Thoracic aorta (tissue), 2 donors: Measurements from ENCODE around the gene ESYT3. TPM values are rescaled to one million over a fixed set of nuclear protein-coding genes. Genes with fewer than 3 reads are reported as not detected.

Experiments
- ATAC-seq: fragments of 150-250 bp; one replicate; pipeline ENCODE4 v1.8.0; 2017; ENCODE audit warnings: low read depth; ENCODE audit not compliant: insufficient number of reproducible peaks, low FRiP score
- DNase-seq: peaks from one replicate; pipeline ENCODE4 v3.0.0-alpha.2; 2020; ENCODE audit warnings: low spot score
- H3K27ac ChIP-seq, 2 donors: fragments of 200-600 bp; sonication (generic); 1 replicate in 1 of 2; 2 replicates in 1 of 2; pipeline ENCODE4 v1.5.1; 2016; ENCODE audit warnings: mild to moderate bottlenecking in 2 of 2, moderate library complexity in 2 of 2
- H3K27me3 ChIP-seq: fragments of 200-600 bp; sonication (generic); replicated peaks from 2 replicates; pipeline ENCODE4 v1.6.0; 2016; ENCODE audit warnings: mild to moderate bottlenecking; ENCODE audit not compliant: insufficient read depth
- H3K36me3 ChIP-seq: fragments of 200-600 bp; sonication (generic); one replicate; pipeline ENCODE4 v1.5.1; 2016
- H3K4me1 ChIP-seq, 2 donors: fragments of 200-600 bp; sonication (generic); 1 replicate in 1 of 2; 2 replicates in 1 of 2; pipeline versions ENCODE4 v1.5.1 to v1.6.0; 2016; ENCODE audit warnings: low read depth in 2 of 2, mild to moderate bottlenecking in 1 of 2; ENCODE audit not compliant: control insufficient read depth in 1 of 2
- H3K4me3 ChIP-seq: fragments of 200-600 bp; sonication (generic); 2 replicates; pipeline ENCODE4 v1.5.1; 2016; ENCODE audit warnings: mild to moderate bottlenecking
- H3K9me3 ChIP-seq: fragments of 200-600 bp; sonication (generic); 2 replicates; pipeline ENCODE4 v1.5.1; 2016
- total RNA-seq, 2 donors: library from RNA; depleted of rRNA; stranded (reverse); fragments of >200 nt; gene quantifications; one replicate each; pipeline versions ENCODE4 v1.1.0 to v1.2.3, GENCODE V29; 2016
- TF ChIP-seq, protein P1 (sequence below): fragments of 200-600 bp; sonication (generic); IDR thresholded peaks from one replicate; pipeline ENCODE4 v1.5.1; 2019; ENCODE audit warnings: antibody characterized with exemption

Gene ESYT3
- total RNA-seq, 2 donors from 2014 or later = 1.9 to 7.1 TPM

DNA sequence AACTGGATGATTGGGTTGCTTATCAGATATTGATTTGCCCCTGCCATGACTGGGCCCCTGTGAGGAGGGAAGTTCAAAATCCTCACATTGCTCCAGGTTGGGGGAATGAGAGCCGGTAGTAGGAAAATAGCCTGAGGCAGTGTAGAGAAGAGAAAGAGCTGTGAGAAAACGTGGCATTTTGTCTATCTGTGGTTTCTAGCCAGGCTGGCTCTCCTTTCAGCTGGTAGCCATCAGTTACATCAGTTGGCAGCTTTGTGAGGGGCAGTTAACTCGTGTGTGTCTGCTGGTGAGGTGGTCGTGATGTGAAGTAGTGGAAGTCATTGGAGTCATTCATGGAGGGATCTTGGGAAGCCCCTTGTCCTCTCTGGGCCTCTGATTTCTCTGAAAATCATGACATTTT, 5.2 kb downstream of the ESYT3 start:
- peaks cover 9 to 19% of the 10 kb centered on the region in 2 donors for H3K4me1 ChIP-seq
- no peak for ATAC-seq
- no peaks in the 10 kb centered on the region for H3K36me3 ChIP-seq
- no peak overlapping the region for H3K27ac ChIP-seq
- no peaks in the 10 kb centered on the region for H3K9me3 ChIP-seq
- no peaks in the 10 kb centered on the region for H3K27me3 ChIP-seq
- no peak overlapping the region for H3K4me3 ChIP-seq
- no peak for DNase-seq
- TF ChIP-seq, protein P1, sequence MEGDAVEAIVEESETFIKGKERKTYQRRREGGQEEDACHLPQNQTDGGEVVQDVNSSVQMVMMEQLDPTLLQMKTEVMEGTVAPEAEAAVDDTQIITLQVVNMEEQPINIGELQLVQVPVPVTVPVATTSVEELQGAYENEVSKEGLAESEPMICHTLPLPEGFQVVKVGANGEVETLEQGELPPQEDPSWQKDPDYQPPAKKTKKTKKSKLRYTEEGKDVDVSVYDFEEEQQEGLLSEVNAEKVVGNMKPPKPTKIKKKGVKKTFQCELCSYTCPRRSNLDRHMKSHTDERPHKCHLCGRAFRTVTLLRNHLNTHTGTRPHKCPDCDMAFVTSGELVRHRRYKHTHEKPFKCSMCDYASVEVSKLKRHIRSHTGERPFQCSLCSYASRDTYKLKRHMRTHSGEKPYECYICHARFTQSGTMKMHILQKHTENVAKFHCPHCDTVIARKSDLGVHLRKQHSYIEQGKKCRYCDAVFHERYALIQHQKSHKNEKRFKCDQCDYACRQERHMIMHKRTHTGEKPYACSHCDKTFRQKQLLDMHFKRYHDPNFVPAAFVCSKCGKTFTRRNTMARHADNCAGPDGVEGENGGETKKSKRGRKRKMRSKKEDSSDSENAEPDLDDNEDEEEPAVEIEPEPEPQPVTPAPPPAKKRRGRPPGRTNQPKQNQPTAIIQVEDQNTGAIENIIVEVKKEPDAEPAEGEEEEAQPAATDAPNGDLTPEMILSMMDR = no peak

DNA sequence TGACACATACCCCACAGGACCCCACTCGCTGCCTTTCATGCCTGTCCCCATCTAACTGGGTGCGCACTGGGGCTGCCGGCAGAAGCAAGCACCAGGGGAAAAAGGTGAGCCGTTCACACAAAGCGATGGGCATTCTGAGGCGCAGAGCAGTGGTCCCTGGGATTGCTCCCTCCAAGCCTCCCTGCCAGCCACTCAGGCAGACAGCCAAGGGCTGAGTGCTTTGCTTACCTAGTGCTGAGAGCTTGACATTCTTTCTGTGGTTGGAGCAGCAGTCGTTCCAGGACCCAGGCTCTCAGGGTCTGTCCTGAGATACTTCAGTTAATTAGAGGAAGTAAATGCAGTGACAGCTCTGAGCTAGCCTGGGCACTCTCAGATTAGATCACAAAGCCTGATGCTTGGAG, 5.7 kb downstream of the ESYT3 start:
- H3K9me3 ChIP-seq = no peaks in the 10 kb centered on the region
- TF ChIP-seq, protein P1 = no peak
- ATAC-seq (no peak), DNase-seq (no peak)
- no peak overlapping the region for H3K4me3 ChIP-seq
- no peak overlapping the region for H3K27ac ChIP-seq
- H3K27me3 ChIP-seq = no peaks in the 10 kb centered on the region
- H3K4me1 ChIP-seq = peaks cover 4 to 15% of the 10 kb centered on the region in 2 donors
- no peaks in the 10 kb centered on the region for H3K36me3 ChIP-seq

DNA sequence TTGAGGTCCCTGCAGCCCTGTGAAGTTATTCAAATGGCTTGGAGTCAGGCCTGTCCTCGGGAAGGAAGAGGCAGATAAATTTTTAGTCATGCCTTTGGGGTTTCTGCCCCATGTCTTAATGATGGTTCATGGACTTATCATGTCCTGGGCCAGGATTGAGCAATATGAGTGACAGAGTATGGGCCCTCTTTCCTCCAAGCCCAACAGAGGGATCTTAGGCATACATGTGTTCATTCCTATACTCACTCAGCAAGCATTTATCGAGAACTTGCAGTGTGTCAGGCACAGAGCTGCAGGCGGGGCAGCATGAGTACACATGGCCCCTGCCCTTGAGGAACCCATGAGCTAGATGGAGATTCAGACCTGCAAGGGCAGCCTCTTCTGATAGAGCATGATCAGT, 6.2 kb downstream of the ESYT3 start:
- Histone ChIP-seq H3K4me1 (peaks cover 0 to 11% of the 10 kb centered on the region in 2 donors), H3K27ac (no peak overlapping the region), H3K36me3 (no peaks in the 10 kb centered on the region), H3K9me3 (no peaks in the 10 kb centered on the region), H3K27me3 (no peaks in the 10 kb centered on the region), H3K4me3 (no peak overlapping the region)
- ATAC-seq = no peak
- TF ChIP-seq, protein P1 = no peak
- DNase-seq = no peak

DNA sequence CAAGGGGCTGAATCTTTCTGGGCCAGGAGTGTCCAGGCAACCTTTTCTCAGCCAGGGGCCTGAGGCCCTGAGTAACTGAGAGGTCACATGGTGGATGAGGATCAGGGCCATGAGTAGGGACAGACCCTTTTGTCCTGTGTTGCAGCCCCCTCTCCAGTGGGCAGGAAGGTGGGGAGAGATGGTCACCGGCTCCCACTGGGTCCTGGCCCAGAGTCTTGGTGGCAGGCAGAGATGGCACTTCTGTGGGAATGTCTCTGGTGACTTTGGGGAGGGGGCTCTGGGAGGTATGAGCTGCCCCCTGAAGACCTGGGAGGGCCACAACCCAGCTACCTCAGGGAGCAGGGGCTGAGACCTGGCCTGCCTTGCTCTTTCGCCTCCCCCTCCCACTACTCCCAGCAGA, 6.8 kb downstream of the ESYT3 start:
- peaks cover 0 to 8% of the 10 kb centered on the region in 2 donors for H3K4me1 ChIP-seq
- no peak for DNase-seq
- no peak for ATAC-seq

DNA sequence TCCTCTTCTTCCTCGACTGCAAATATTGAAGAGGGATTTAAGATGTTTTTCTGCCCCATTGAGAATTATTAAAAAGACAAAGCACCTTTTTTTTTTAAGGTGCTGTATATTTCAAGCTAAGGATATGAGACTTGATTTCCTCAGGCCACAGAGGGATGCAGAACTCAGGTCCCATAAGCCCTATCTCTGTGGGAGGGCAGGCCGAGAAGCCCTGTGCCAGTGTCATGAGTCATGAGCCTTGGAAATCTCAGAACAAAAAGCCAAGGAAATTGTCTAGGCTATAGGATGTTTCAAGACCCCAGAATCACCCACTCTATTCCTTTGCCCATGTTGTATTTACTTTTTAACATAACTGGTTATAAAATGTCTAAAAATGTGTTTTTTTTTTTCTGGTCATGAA, 7.3 kb downstream of the ESYT3 start:
- DNase-seq (no peak), ATAC-seq (no peak)
- Histone ChIP-seq H3K4me1 (peaks cover 0 to 8% of the 10 kb centered on the region in 2 donors), H3K27ac (no peak overlapping the region), H3K36me3 (no peaks in the 10 kb centered on the region), H3K27me3 (no peaks in the 10 kb centered on the region), H3K4me3 (no peak overlapping the region), H3K9me3 (no peaks in the 10 kb centered on the region)
- TF ChIP-seq, protein P1 = no peak

More for the DNA sequence above, 6.8 kb downstream of the ESYT3 start:
- no peak overlapping the region for H3K27ac ChIP-seq
- TF ChIP-seq, protein P1 = no peak
- no peaks in the 10 kb centered on the region for H3K27me3 ChIP-seq
- no peak overlapping the region for H3K4me3 ChIP-seq
- no peaks in the 10 kb centered on the region for H3K9me3 ChIP-seq
- no peaks in the 10 kb centered on the region for H3K36me3 ChIP-seq
